OCI-LY1 (cell line): ENCODE results near the gene LONRF2.
A peak's percentile ranks its signal among the peaks of the same experiment; 100 is the strongest.

Experiments
- CTCF ChIP-seq: fragments of 200-600 bp; sonication (generic), shearing (Covaris generic); IDR thresholded peaks from 2 replicates; pipeline ENCODE4 v1.5.1; 2017; ENCODE audit warnings: mild to moderate bottlenecking, antibody characterized with exemption, low read length, moderate library complexity, mixed read lengths
- EZH2 ChIP-seq: fragments of 200-600 bp; sonication (generic), shearing (Covaris generic); IDR thresholded peaks from 2 replicates; pipeline ENCODE4 v1.8.0; 2017; ENCODE audit warnings: borderline replicate concordance, mixed run types, mild to moderate bottlenecking, antibody characterized with exemption, low read length, moderate library complexity, mixed read lengths

GRCh38 chr2:100237163-100237562 is 85.1 kb downstream of the LONRF2 start:
- peak; percentile 27; the same call in 1 of the 2 replicates for TF ChIP-seq CTCF
- no peak for TF ChIP-seq EZH2
